H1 (cell line): Measurements from ENCODE around the gene KLF5. TPM values are rescaled to one million over a fixed set of nuclear protein-coding genes. Genes with fewer than 3 reads are reported as not detected.

ENCODE experiments used
- CTCF ChIA-PET: fragments of 300-600 bp; sonication (Branson Sonifier 250); formaldehyde crosslinking; loops from one replicate; lab custom pipeline; 2021; ENCODE audit not compliant: partially characterized antibody; lab: Charles Lee
- POLR2A ChIA-PET: fragments of 300-600 bp; sonication (Branson Sonifier 250); formaldehyde crosslinking; loops from one replicate; lab custom pipeline; 2021; ENCODE audit warnings: inconsistent platforms; ENCODE audit not compliant: partially characterized antibody; lab: Charles Lee
- DNase-seq, 2 experiments: peaks; one replicate each; pipeline versions ENCODE4 v3.0.0 to v3.0.0-alpha.2; 2010 to 2022; ENCODE audit warnings: low spot score in 2 of 2, low read depth in 1 of 2, mixed read lengths in 1 of 2
- FAIRE-seq: peaks from 2 replicates; lab custom pipeline; 2011; peaks lifted over from hg19 to GRCh38; lab: Jason Lieb, UNC
- H2AFZ ChIP-seq: 2 replicates; pipeline ENCODE4 v1.8.1; 2012; ENCODE audit warnings: low read length, inconsistent platforms
- H2AK5ac ChIP-seq: 2 replicates; pipeline ENCODE4 v1.6.1; 2013; ENCODE audit warnings: low read depth, low read length
- H2BK120ac ChIP-seq: replicated peaks from 2 replicates; pipeline ENCODE3; 2013; ENCODE audit warnings: low read depth, low read length, inconsistent platforms
- H2BK12ac ChIP-seq: 2 replicates; pipeline ENCODE4 v1.6.1; 2013; ENCODE audit warnings: low read depth, low read length
- H2BK15ac ChIP-seq: 2 replicates; pipeline ENCODE4 v1.6.1; 2013; ENCODE audit warnings: low read length
- H2BK20ac ChIP-seq: 2 replicates; pipeline ENCODE4 v1.6.1; 2013; ENCODE audit warnings: low read length
- H2BK5ac ChIP-seq: 2 replicates; pipeline ENCODE4 v1.6.1; 2013; ENCODE audit warnings: low read depth, low read length
- H3K14ac ChIP-seq: 2 replicates; pipeline ENCODE4 v1.6.1; 2013; ENCODE audit warnings: inconsistent platforms; ENCODE audit not compliant: insufficient read length
- H3K18ac ChIP-seq: 2 replicates; pipeline ENCODE4 v1.6.1; 2013; ENCODE audit warnings: low read length; ENCODE audit errors: extremely low read depth
- H3K23ac ChIP-seq: 2 replicates; pipeline ENCODE4 v1.6.1; 2013; ENCODE audit warnings: inconsistent platforms; ENCODE audit not compliant: insufficient read length
- H3K23me2 ChIP-seq: 2 replicates; pipeline ENCODE4 v1.6.1; 2013; ENCODE audit warnings: low read depth, low read length
- H3K27ac ChIP-seq: 2 replicates; pipeline ENCODE4 v1.6.1; 2011; ENCODE audit warnings: low read depth, low read length, inconsistent platforms
- H3K27me3 ChIP-seq, 4 experiments: replicated peaks in 1 of 4; 1 replicate in 1 of 4; 2 replicates in 3 of 4; pipeline versions ENCODE4 v1.6.1 to v1.8.1; 2011 to 2013; ENCODE audit warnings: low read length in 3 of 4, mild to moderate bottlenecking in 3 of 4, inconsistent platforms in 2 of 4, mixed read lengths in 2 of 4, moderate library complexity in 1 of 4; ENCODE audit not compliant: control insufficient read depth in 3 of 4, insufficient read depth in 3 of 4; ENCODE audit errors: extremely low read depth in 1 of 4
- H3K36me3 ChIP-seq, 4 experiments: 2 replicates each; pipeline versions ENCODE4 v1.6.1 to v1.8.1; 2011 to 2013; ENCODE audit warnings: mild to moderate bottlenecking in 4 of 4, low read length in 3 of 4, moderate library complexity in 2 of 4, control low read depth in 1 of 4, inconsistent platforms in 1 of 4; ENCODE audit not compliant: insufficient read depth in 4 of 4, control insufficient read depth in 2 of 4
- H3K4ac ChIP-seq: replicated peaks from 2 replicates; pipeline ENCODE3; 2013; ENCODE audit warnings: low read length, low read depth, mixed read lengths, inconsistent platforms; ENCODE audit not compliant: insufficient read length
- H3K4me1 ChIP-seq, 4 experiments: replicated peaks in 1 of 4; 1 replicate in 1 of 4; 2 replicates in 3 of 4; pipeline versions ENCODE4 v1.6.1 to v1.8.1; 2011 to 2013; ENCODE audit warnings: low read length in 3 of 4, inconsistent platforms in 2 of 4, mixed read lengths in 1 of 4; ENCODE audit not compliant: insufficient read depth in 4 of 4, control insufficient read depth in 3 of 4
- H3K4me2 ChIP-seq, 2 experiments: 2 replicates each; pipeline versions ENCODE4 v1.6.1 to v1.8.1; 2011 to 2013; ENCODE audit warnings: low read depth in 2 of 2, low read length in 2 of 2, control low read depth in 1 of 2, inconsistent platforms in 1 of 2, mild to moderate bottlenecking in 1 of 2; ENCODE audit not compliant: insufficient read depth in 1 of 2
- H3K4me3 ChIP-seq, 4 experiments: fragments of 200-600, 300-600 bp in 1 of 4; sonication (generic), shearing (Covaris generic), sonication (Bioruptor Twin) in 1 of 4; 2 replicates each; pipeline versions ENCODE4 v1.5.1 to v1.8.1; 2011 to 2016; ENCODE audit warnings: low read length in 4 of 4, low read depth in 3 of 4, control low read depth in 2 of 4, inconsistent platforms in 2 of 4, mild to moderate bottlenecking in 2 of 4, mixed read lengths in 1 of 4, moderate library complexity in 1 of 4; ENCODE audit not compliant: insufficient read depth in 2 of 4; ENCODE audit errors: extremely low read depth in 1 of 4
- H3K56ac ChIP-seq: replicated peaks from 2 replicates; pipeline ENCODE3; 2013; ENCODE audit warnings: low read depth, mild to moderate bottlenecking, mixed read lengths, low read length, inconsistent platforms; ENCODE audit not compliant: insufficient read length
- H3K79me1 ChIP-seq: 2 replicates; pipeline ENCODE4 v1.6.1; 2013; ENCODE audit warnings: low read depth, low read length, control low read depth
- H3K79me2 ChIP-seq, 2 experiments: 2 replicates each; pipeline versions ENCODE4 v1.6.1 to v1.8.1; 2012 to 2013; ENCODE audit warnings: low read length in 2 of 2, mild to moderate bottlenecking in 2 of 2, inconsistent platforms in 1 of 2; ENCODE audit not compliant: insufficient read depth in 2 of 2, control insufficient read depth in 1 of 2
- H3K9ac ChIP-seq, 4 experiments: replicated peaks in 1 of 4; 1 replicate in 1 of 4; 2 replicates in 3 of 4; pipeline versions ENCODE4 v1.6.1 to v1.8.1; 2011 to 2013; ENCODE audit warnings: low read depth in 3 of 4, low read length in 3 of 4, control low read depth in 2 of 4, mild to moderate bottlenecking in 2 of 4, moderate library complexity in 2 of 4, inconsistent platforms in 1 of 4; ENCODE audit errors: extremely low read depth in 1 of 4
- H3K9me3 ChIP-seq, 2 experiments: 2 replicates each; pipeline versions ENCODE4 v1.6.1 to v1.8.1; 2012 to 2013; ENCODE audit warnings: mild to moderate bottlenecking in 2 of 2, moderate library complexity in 2 of 2, control low read depth in 1 of 2, inconsistent platforms in 1 of 2, low read depth in 1 of 2, low read length in 1 of 2, mixed read lengths in 1 of 2; ENCODE audit not compliant: insufficient read depth in 2 of 2
- H4K20me1 ChIP-seq, 2 experiments: replicated peaks in 1 of 2; 2 replicates each; pipeline versions ENCODE3 to v1.8.1; 2011 to 2013; ENCODE audit warnings: inconsistent platforms in 2 of 2, low read length in 2 of 2, mild to moderate bottlenecking in 1 of 2; ENCODE audit not compliant: insufficient read depth in 2 of 2, control insufficient read depth in 1 of 2
- H4K5ac ChIP-seq: 2 replicates; pipeline ENCODE4 v1.6.1; 2013; ENCODE audit warnings: low read length, low read depth, mixed read lengths, inconsistent platforms; ENCODE audit not compliant: insufficient read length
- H4K8ac ChIP-seq: 2 replicates; pipeline ENCODE4 v1.8.0; 2013; ENCODE audit warnings: mild to moderate bottlenecking, moderate library complexity, low read length, inconsistent platforms; ENCODE audit not compliant: insufficient read depth; ENCODE audit errors: extremely low read depth
- H4K91ac ChIP-seq: replicated peaks from 2 replicates; pipeline ENCODE3; 2013; ENCODE audit warnings: low read length, mixed read lengths, inconsistent platforms; ENCODE audit not compliant: insufficient read length
- CBX5 ChIP-seq: fragments of 300-800, 300-1000 bp; sonication (generic); IDR thresholded peaks from 2 replicates; pipeline ENCODE4 v1.7.1; 2016; ENCODE audit warnings: antibody characterized with exemption, low read length, low read depth
- CHD2 ChIP-seq: IDR thresholded peaks from 2 replicates; pipeline ENCODE4 v1.6.1; 2012; ENCODE audit warnings: low read length, improper control_type of control experiment
- CREB1 ChIP-seq: IDR thresholded peaks from 2 replicates; pipeline ENCODE4 v1.6.1; 2012; ENCODE audit warnings: inconsistent platforms
- CTBP2 ChIP-seq: IDR thresholded peaks from 2 replicates; pipeline ENCODE4 v1.7.0; 2011; ENCODE audit warnings: borderline replicate concordance, mild to moderate bottlenecking, moderate library complexity, mixed read lengths, low read length; ENCODE audit not compliant: insufficient read depth, insufficient read length
- EGR1 ChIP-seq: IDR thresholded peaks from 2 replicates; pipeline ENCODE4 v1.6.1; 2011; ENCODE audit warnings: low read depth, low read length, borderline replicate concordance
- JUN ChIP-seq: IDR thresholded peaks from 2 replicates; pipeline ENCODE4 v1.6.1; 2011; ENCODE audit warnings: low read depth, mild to moderate bottlenecking, improper control_type of control experiment, low read length
- JUND ChIP-seq: IDR thresholded peaks from 2 replicates; pipeline ENCODE4 v1.6.1; 2011; ENCODE audit warnings: mild to moderate bottlenecking, improper control_type of control experiment, low read length
- RNF2 ChIP-seq: fragments of 200-900, 300-1000 bp; sonication (generic); IDR thresholded peaks from 2 replicates; pipeline ENCODE4 v1.7.1; 2016; ENCODE audit warnings: borderline replicate concordance, low read depth, mild to moderate bottlenecking, antibody characterized with exemption, low read length; ENCODE audit not compliant: poor library complexity, severe bottlenecking; ENCODE audit errors: missing control alignments
- SP1 ChIP-seq: IDR thresholded peaks from 2 replicates; pipeline ENCODE4 v1.6.1; 2011; ENCODE audit warnings: low read depth, low read length
- TCF12 ChIP-seq: IDR thresholded peaks from 2 replicates; pipeline ENCODE4 v1.6.1; 2011; ENCODE audit warnings: low read depth, mild to moderate bottlenecking, low read length
- TEAD4 ChIP-seq: IDR thresholded peaks from 2 replicates; pipeline ENCODE4 v1.6.1; 2012; ENCODE audit warnings: low read depth, low read length, inconsistent platforms, mixed read lengths
- ZNF274 ChIP-seq: IDR thresholded peaks from 2 replicates; pipeline ENCODE4 v1.7.0; 2012; ENCODE audit warnings: low read length, borderline replicate concordance; ENCODE audit errors: extremely low read depth
- WGBS, 2 experiments: shearing (Covaris generic) in 1 of 2; methylation state at CpG; one replicate each; pipeline versions ENCODE4 v1.1.6 to v1.1.7; 2013 to 2015; ENCODE audit warnings: low lambda C conversion rate in 2 of 2, mixed read lengths in 2 of 2, inconsistent platforms in 1 of 2, low coverage in 1 of 2, missing lambda C conversion rate in 1 of 2; ENCODE audit not compliant: insufficient replicate concordance in 2 of 2, insufficient coverage in 1 of 2, insufficient read length in 1 of 2; ENCODE audit errors: extremely low coverage in 1 of 2, missing lambda C conversion rate in 1 of 2; 5-methylcytosine and 5-hydroxymethylcytosine counted together
- polyA plus RNA-seq, 7 experiments: library from polyadenylated mRNA; depleted of rRNA in 3 of 7; stranded (reverse) in 5 of 7; unstranded in 2 of 7; fragments of >200 nt in 5 of 7; fragments of 200-250 nt in 2 of 7; gene quantifications; 1 replicate in 5 of 7; 2 replicates in 1 of 7; 4 replicates in 1 of 7; pipeline versions ENCODE4 v1.2.1 to v1.2.3, GENCODE V29; 2011 to 2013; ENCODE audit warnings: missing spikeins in 2 of 7, mixed read lengths in 2 of 7
- total RNA-seq: library from RNA; stranded (reverse); fragmentation: NEBNext Ultra II Directional; extraction: Animal tissue kit (Norgen Biotek cat#: 25700); gene quantifications from 2 replicates; pipeline ENCODE4 v1.2.1, GENCODE V29; 2021
- TF ChIP-seq, protein P1 (sequence below): IDR thresholded peaks from 2 replicates; pipeline ENCODE4 v1.6.1; 2012; ENCODE audit warnings: inconsistent platforms

Gene KLF5
- total and polyA plus RNA-seq, 2 of the 8 experiments (the other 6 are each of a cell fraction or from before 2014, with no cell fraction given), result 1.2 to 2.3 TPM

DNA sequence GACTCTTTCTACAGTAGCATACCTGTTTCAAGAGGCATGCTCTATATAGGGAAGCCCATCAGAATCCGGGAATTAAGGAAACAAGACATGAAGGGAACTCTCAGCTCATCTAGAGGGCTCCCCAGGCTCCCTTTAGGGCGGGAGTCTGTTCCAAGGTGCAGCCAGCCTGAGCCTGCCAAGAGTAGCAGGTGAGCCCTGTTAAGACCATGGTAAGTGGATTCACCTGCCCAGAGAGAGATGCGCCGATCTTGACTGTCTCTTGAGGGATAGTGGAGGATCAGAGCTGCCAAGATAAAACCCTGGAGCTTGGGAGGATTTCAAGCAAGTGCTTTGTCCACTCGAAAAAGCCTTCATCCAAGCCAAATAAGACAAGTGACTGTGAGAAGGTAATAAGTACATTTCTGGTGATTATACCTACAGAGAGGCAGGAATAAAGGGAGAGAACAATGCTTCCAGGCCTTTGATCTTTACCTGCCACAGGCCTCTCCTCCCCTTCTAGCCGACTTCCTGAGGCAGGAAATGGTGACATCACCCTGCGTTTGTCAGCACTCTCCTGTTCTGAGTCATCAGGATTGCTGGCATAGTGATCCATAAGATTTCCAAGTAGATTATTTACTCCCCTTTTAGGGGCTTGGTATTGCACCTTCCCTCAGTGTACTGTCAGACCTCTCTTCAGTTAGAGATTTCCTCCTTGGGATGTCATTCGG is 31.5 kb downstream of the KLF5 start:
- Histone ChIP-seq H2BK20ac (peak overlapping the region; percentile 80; the same call in 1 of the 2 replicates), H3K36me3 (no peaks in the 10 kb centered on the region), H3K18ac (no peak overlapping the region), H3K27me3 (no peaks in the 10 kb centered on the region), H2BK15ac (no peak overlapping the region), H2BK12ac (0 out of 2 replicates have a peak overlapping the region, but pooled peaks have one; percentile 75), H3K14ac (no peak overlapping the region), H3K23ac (no peak overlapping the region), H2BK120ac (no peak overlapping the region), H4K20me1 (no peaks in the 10 kb centered on the region), H3K9me3 (peaks cover 9 to 12% of the 10 kb centered on the region in 2 experiments; a peak in 3 of 4 replicates), H3K56ac (no peak overlapping the region), H4K5ac (no peak overlapping the region), H3K9ac (no peak overlapping the region), H2BK5ac (peak overlapping the region; percentile 83; the same call in 1 of the 2 replicates), H2AFZ (no peak overlapping the region), H4K8ac (no peak overlapping the region), H4K91ac (no peak overlapping the region), H3K23me2 (no peaks in the 10 kb centered on the region), H2AK5ac (no peak overlapping the region), H3K4me3 (no peak overlapping the region), H3K4me2 (no peak overlapping the region), H3K79me2 (no peaks in the 10 kb centered on the region), H3K4me1 (no peaks in the 10 kb centered on the region), H3K4ac (no peak overlapping the region), H3K27ac (no peak overlapping the region), H3K79me1 (no peaks in the 10 kb centered on the region)
- DNase-seq (peak in 1 of 2 experiments; percentile 60), FAIRE-seq (no peak)
- WGBS, 2 experiments, result 83% methylated on average over 8 of the region's 8 CpGs; no CpG with 5 or more reads in 1 of the 2 experiments
- CTCF ChIA-PET, result no interaction called here
- POLR2A ChIA-PET, result interaction anchor here (1.4 kb wide), 1 partner anchor 32 kb away, joined by 3 read pairs; the partner anchor contains the start of gene KLF5
- TF ChIP-seq RNF2 (no peak), CBX5 (no peak), TCF12 (no peak), SP1 (no peak), JUN (peak; percentile 71), JUND (peak; percentile 88), CREB1 (peak; percentile 28; the same call in 1 of the 2 replicates), TEAD4 (no peak), CTBP2 (no peak), CHD2 (no peak), EGR1 (no peak), ZNF274 (no peak)
- TF ChIP-seq, protein P1, sequence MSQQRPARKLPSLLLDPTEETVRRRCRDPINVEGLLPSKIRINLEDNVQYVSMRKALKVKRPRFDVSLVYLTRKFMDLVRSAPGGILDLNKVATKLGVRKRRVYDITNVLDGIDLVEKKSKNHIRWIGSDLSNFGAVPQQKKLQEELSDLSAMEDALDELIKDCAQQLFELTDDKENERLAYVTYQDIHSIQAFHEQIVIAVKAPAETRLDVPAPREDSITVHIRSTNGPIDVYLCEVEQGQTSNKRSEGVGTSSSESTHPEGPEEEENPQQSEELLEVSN, result no peak
